T follicular helper cell (primary cell): ENCODE results near the gene RAB11B.
"Not testable (repeated sequence)": the region's sequence is repeated elsewhere in the genome, so short reads cannot be mapped to it uniquely, and the experiment has no call there.

Experiments used
- DNase-seq: peaks from one replicate; pipeline ENCODE4 v3.0.0-alpha.2; 2020; ENCODE audit warnings: low read depth

The RAB11B gene

GRCh38 chr19:8393871-8394250, 3.7 kb downstream of the RAB11B start:
- no peak for DNase-seq

- no peak for DNase-seq
These were observed 5.5 kb downstream of the RAB11B start for GRCh38 chr19:8395621-8396082.

- DNase-seq: no peak
These were observed 6.0 kb downstream of the RAB11B start for GRCh38 chr19:8396185-8396562.

GRCh38 chr19:8396563-8397203, 6.5 kb downstream of the RAB11B start:
- peak; percentile 56 for DNase-seq

GRCh38 chr19:8397271-8397670, 7.1 kb downstream of the RAB11B start:
- no peak for DNase-seq

- no peak for DNase-seq
These were observed 7.7 kb downstream of the RAB11B start for GRCh38 chr19:8397746-8398310.

GRCh38 chr19:8398311-8398771, 8.2 kb downstream of the RAB11B start:
- DNase-seq: no peak

GRCh38 chr19:8399681-8400188, 9.6 kb downstream of the RAB11B start:
- DNase-seq: no peak

- DNase-seq: no peak
These were observed 11.8 kb downstream of the RAB11B start for GRCh38 chr19:8401981-8402411.

GRCh38 chr19:8403098-8403819, 13.1 kb downstream of the RAB11B start:
- DNase-seq: no peak

- no peak for DNase-seq
These were observed 13.6 kb downstream of the RAB11B start for GRCh38 chr19:8403820-8404109.

GRCh38 chr19:8404391-8405151, 14.4 kb downstream of the RAB11B start:
- no peak for DNase-seq

GRCh38 chr19:8410718-8411117, 20.6 kb downstream of the RAB11B start:
- DNase-seq: not testable (repeated sequence)

GRCh38 chr19:8412783-8413628, 22.8 kb downstream of the RAB11B start, which contains the start of gene MARCHF2:
Gene MARCHF2, plus strand, starts transcription at chr19:8413305. Its CDS starts 8,536 bp downstream, at chr19:8421841.
- DNase-seq: peak; percentile 93

GRCh38 chr19:8413629-8413995, 23.5 kb downstream of the RAB11B start:
- no peak for DNase-seq

- no peak for DNase-seq
These were observed 26.6 kb downstream of the RAB11B start for GRCh38 chr19:8416796-8417195.

GRCh38 chr19:8421484-8422461, 31.6 kb downstream of the RAB11B start:
- DNase-seq: no peak

- no peak for DNase-seq
These were observed 33.7 kb downstream of the RAB11B start for GRCh38 chr19:8423817-8424223.

GRCh38 chr19:8425331-8425730, 35.2 kb downstream of the RAB11B start:
- DNase-seq: not testable (repeated sequence)

- no peak for DNase-seq
These were observed 36.1 kb downstream of the RAB11B start for GRCh38 chr19:8426283-8426682.
